Measurements from ENCODE around the gene KCNJ4.

KCNJ4 gene

GRCh38 chr22:38429499-38430068, 25.4 kb downstream of the KCNJ4 start:
- no peak for DNase-seq

- no peak for DNase-seq
These were observed 26.3 kb downstream of the KCNJ4 start for GRCh38 chr22:38428714-38429113.

- no peak for DNase-seq
These were observed 27.1 kb downstream of the KCNJ4 start for GRCh38 chr22:38427940-38428339.

- no peak for DNase-seq
These were observed 27.5 kb downstream of the KCNJ4 start for GRCh38 chr22:38427465-38427864.

GRCh38 chr22:38426628-38427027, 28.4 kb downstream of the KCNJ4 start:
- no peak for DNase-seq

GRCh38 chr22:38424525-38425080, 30.4 kb downstream of the KCNJ4 start:
- no peak for DNase-seq

- DNase-seq = no peak
These were observed 31.2 kb downstream of the KCNJ4 start for GRCh38 chr22:38423512-38424503.

- no peak for DNase-seq
These were observed 32.1 kb downstream of the KCNJ4 start for GRCh38 chr22:38422611-38423511.

- no peak for DNase-seq
These were observed 34.3 kb downstream of the KCNJ4 start for GRCh38 chr22:38420734-38421133.

GRCh38 chr22:38419858-38420160, 35.2 kb downstream of the KCNJ4 start:
- DNase-seq = no peak

- no peak for DNase-seq
These were observed 35.7 kb downstream of the KCNJ4 start for GRCh38 chr22:38419121-38419857.

- no peak for DNase-seq
These were observed 36.4 kb downstream of the KCNJ4 start for GRCh38 chr22:38418589-38418988.

GRCh38 chr22:38417252-38418060, 37.5 kb downstream of the KCNJ4 start:
- DNase-seq = no peak

- no peak for DNase-seq
These were observed 38.3 kb downstream of the KCNJ4 start for GRCh38 chr22:38416621-38417251.

- no peak for DNase-seq
These were observed 39.3 kb downstream of the KCNJ4 start for GRCh38 chr22:38415561-38416321.

GRCh38 chr22:38415046-38415445, 40.0 kb downstream of the KCNJ4 start:
- no peak for DNase-seq

- no peak for DNase-seq
These were observed 41.0 kb downstream of the KCNJ4 start for GRCh38 chr22:38414009-38414395.

- no peak for DNase-seq
These were observed 41.7 kb downstream of the KCNJ4 start for GRCh38 chr22:38413085-38414008.

Measured in T-helper 1 cell (primary cell).